Measurements from ENCODE around the gene HIVEP3.

DNA sequence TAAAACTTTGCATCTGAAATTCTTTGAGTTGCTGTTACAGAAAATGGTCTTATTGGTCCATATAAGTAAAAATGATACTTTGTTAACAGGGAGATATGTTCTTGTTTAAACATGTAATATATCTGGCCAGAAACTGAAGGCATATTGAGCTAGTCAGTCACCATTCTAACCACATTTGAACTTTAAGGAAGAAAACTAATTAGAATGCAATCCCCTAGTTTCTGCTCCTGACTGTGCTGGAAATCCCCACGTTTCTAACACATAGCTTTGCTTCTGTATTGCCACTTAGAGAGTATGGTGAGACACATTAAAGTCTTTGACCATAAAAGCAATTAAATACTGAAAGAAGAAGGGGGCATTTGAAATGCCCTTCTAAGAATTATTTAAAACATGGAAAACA lies 32.1 kb upstream of the HIVEP3 start:
- TF ChIP-seq RAD21 (IDR thresholded peaks at IDR 0.05; ENCODE audit: low read length) (no peak), RXRA (IDR thresholded peaks at IDR 0.05; ENCODE audit: borderline replicate concordance, low read depth) (no peak), CHD2 (IDR thresholded peaks at IDR 0.05; ENCODE audit: low read length, partially characterized antibody) (no peak)
